ENCODE data around the gene SCARF2.

The SCARF2 gene

GRCh38 chr22:20405291-20405930 is 32.2 kb downstream of the SCARF2 start:
- no peak for TF ChIP-seq FOXP2 (optimal IDR thresholded peaks at IDR 0.05; ENCODE audit: borderline replicate concordance, extremely low read depth, extremely low read length, insufficient read depth)
- TF ChIP-seq POLR2AphosphoS5 (IDR thresholded peaks at IDR 0.05; ENCODE audit: low read depth, low read length): no peak
- no peak for TF ChIP-seq SIN3A (IDR thresholded peaks at IDR 0.05; ENCODE audit: borderline replicate concordance, insufficient read depth, low read length)
- no peak for TF ChIP-seq REST (IDR thresholded peaks at IDR 0.05; ENCODE audit: insufficient read depth in 1 of 2, low read depth in 2 of 2, low read length in 2 of 2)
- TF ChIP-seq TAF1 (IDR thresholded peaks at IDR 0.05; ENCODE audit: borderline replicate concordance, insufficient read depth, low read length): no peak

- TF ChIP-seq SIN3A (IDR thresholded peaks at IDR 0.05; ENCODE audit: borderline replicate concordance, insufficient read depth, low read length) (no peak), TAF1 (IDR thresholded peaks at IDR 0.05; ENCODE audit: borderline replicate concordance, insufficient read depth, low read length) (no peak)
Measured at GRCh38 chr22:20404881-20405280, 32.7 kb downstream of the SCARF2 start.

- TF ChIP-seq FOXP2 (optimal IDR thresholded peaks at IDR 0.05; ENCODE audit: borderline replicate concordance, extremely low read depth, extremely low read length, insufficient read depth) (no peak), POLR2AphosphoS5 (IDR thresholded peaks at IDR 0.05; ENCODE audit: low read depth, low read length) (no peak), REST (IDR thresholded peaks at IDR 0.05; ENCODE audit: insufficient read depth in 1 of 2, low read depth in 2 of 2, low read length in 2 of 2) (no peak), SIN3A (IDR thresholded peaks at IDR 0.05; ENCODE audit: borderline replicate concordance, insufficient read depth, low read length) (no peak), TAF1 (IDR thresholded peaks at IDR 0.05; ENCODE audit: borderline replicate concordance, insufficient read depth, low read length) (no peak)
Measured at GRCh38 chr22:20403779-20404140, 33.9 kb downstream of the SCARF2 start.

GRCh38 chr22:20402960-20403778 is 34.5 kb downstream of the SCARF2 start:
- TF ChIP-seq TAF1 (IDR thresholded peaks at IDR 0.05; ENCODE audit: borderline replicate concordance, insufficient read depth, low read length) (no peak), SIN3A (IDR thresholded peaks at IDR 0.05; ENCODE audit: borderline replicate concordance, insufficient read depth, low read length) (no peak), POLR2AphosphoS5 (IDR thresholded peaks at IDR 0.05; ENCODE audit: low read depth, low read length) (no peak), REST (IDR thresholded peaks at IDR 0.05; ENCODE audit: insufficient read depth in 1 of 2, low read depth in 2 of 2, low read length in 2 of 2) (no peak), FOXP2 (optimal IDR thresholded peaks at IDR 0.05; ENCODE audit: borderline replicate concordance, extremely low read depth, extremely low read length, insufficient read depth) (no peak)

- TF ChIP-seq REST (IDR thresholded peaks at IDR 0.05; ENCODE audit: insufficient read depth in 1 of 2, low read depth in 2 of 2, low read length in 2 of 2): no peak
- TF ChIP-seq SIN3A (IDR thresholded peaks at IDR 0.05; ENCODE audit: borderline replicate concordance, insufficient read depth, low read length): no peak
- no peak for TF ChIP-seq TAF1 (IDR thresholded peaks at IDR 0.05; ENCODE audit: borderline replicate concordance, insufficient read depth, low read length)
- no peak for TF ChIP-seq FOXP2 (optimal IDR thresholded peaks at IDR 0.05; ENCODE audit: borderline replicate concordance, extremely low read depth, extremely low read length, insufficient read depth)
Measured at GRCh38 chr22:20401376-20402014, 36.1 kb downstream of the SCARF2 start.
